ENCODE results near the gene SGPP1.
"Not testable (repeated sequence)": the region's sequence is repeated elsewhere in the genome, so short reads cannot be mapped to it uniquely, and the experiment has no call there.

The SGPP1 gene

GRCh38 chr14:63727736-63728728 lies at the start of gene SGPP1:
TSS of gene SGPP1 (minus strand) at chr14:63728065. CDS start at chr14:63727944, 121 bp downstream.
- DNase-seq (ENCODE audit: low read depth), result peak; percentile 69

DNA sequence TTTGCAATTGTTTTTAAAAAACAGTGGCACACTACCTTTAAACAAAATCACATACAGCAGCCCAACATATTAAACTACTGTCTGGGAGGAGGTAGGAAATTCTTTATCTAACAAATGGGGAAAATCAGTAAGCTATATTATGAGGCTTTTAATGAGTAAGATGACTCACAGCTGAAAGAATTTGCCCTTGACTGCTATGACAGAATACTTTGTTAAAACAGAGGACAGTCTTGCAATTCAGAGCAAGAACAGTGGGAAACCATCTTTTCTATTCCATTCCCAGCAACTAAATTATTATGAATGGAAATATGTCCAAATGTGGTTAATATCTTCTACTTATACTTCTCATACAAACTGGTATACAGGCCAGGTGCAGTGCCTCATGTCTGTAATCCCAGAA lies 49.2 kb upstream of the SGPP1 start:
- DNase-seq (ENCODE audit: low read depth), result no peak

DNA sequence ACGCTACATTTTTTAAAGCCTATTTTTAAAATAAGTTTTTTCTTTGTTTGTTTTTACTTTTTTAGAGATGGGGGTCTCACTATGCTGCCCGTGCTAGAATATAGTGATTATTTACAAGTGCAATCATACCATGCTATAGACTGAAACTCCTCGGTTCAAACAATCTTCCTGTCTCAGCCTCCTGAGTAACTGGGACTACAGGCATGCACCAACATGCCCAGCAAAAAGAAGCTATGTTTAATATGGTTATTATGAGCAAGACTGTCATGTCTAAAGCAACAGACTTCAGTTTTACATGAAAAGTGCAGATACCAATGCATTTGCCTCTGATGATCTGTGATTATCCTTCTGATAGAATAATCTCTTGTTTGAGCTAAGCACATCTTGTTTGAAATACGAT lies 45.6 kb upstream of the SGPP1 start:
- DNase-seq (ENCODE audit: low read depth), result no peak

DNA sequence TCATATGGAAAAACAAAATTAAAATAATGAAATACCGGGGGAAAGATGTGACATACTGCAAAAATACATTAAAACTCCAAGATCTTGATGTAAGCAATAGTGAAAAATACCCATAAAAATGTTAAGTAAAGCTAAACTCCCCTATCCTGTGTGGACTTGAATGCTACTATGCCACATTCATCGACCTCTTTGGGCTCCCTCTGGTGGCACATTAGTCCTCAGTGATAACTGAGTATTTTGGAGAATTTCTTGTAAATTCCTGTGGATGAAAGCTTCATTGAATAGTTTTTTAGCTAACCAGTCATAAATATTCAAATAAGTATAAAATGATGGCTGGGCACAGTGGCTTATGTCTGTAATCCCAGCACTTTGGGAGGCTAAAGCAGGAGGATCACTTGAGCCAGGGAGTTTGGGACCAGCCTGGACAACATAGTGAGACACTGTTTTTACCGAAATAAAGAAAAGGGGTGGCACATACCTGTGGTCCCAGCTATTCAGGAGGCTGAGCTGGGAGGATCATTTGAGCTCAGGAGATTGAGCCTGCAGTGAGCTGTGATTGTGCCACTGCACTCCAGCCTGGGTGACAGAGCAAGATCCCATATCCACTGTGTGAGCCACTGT lies 42.4 kb upstream of the SGPP1 start:
- DNase-seq (ENCODE audit: low read depth), result no peak

DNA sequence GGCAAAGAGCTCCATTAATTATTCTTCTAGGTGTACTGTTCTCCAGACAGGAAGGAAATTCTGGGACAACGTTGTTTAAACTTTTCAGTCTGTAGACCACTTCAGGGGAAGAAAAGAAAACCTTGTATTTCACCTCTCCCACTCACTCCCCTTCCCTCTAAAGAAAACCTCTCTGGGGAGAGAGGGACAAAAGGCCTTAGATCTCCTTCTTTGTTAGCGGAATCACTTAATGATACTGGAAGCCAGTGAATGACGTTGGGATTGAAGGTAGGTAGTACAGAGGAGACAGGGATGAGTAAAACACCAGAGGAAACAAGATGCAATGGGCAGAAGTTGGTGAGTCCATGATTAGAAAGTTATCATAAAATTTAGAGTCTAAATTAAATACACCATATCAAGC lies 38.7 kb upstream of the SGPP1 start:
- DNase-seq (ENCODE audit: low read depth), result no peak

GRCh38 chr14:63764620-63765139 lies 36.8 kb upstream of the SGPP1 start:
- no peak for DNase-seq (ENCODE audit: low read depth)

- no peak for DNase-seq (ENCODE audit: low read depth)
Measured at GRCh38 chr14:63764103-63764502, 36.2 kb upstream of the SGPP1 start.

DNA sequence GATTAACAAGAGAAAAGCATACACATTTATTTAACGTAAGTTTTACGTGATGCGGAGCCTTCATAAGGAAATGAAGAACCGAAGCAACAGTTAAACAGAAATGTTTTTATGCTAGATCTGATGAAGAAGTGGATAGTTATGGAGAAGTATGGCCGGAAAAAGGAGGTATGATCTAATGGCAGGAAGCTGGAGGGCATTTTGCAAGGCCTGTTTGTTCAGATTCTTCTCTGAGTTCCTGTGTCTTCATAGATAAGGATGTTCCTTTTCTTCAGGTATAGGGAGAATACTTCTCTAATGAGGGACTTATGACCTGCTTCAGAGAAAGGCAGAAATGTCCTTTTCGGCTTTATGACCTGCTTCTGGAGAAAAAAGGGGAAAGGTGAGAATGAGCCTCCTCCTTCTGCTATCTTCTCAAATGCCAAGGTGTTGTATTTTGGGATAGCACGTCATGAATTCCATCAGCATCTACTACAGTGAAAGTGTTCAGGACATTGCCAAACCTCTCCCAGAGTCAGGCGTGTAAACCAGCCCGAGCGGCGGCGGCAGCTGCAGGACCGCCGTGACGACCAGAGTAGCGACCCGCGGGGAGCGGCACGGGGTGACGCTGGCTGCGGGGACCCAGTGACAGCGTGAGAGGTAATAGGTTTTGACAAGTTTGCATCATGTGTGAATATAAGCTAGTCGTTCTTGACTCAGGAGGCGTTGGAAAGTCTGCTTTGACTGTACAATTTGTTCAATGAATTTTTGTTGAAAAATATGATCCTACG lies 33.7 kb upstream of the SGPP1 start:
- no peak for DNase-seq (ENCODE audit: low read depth)

GRCh38 chr14:63760014-63760413 lies 32.1 kb upstream of the SGPP1 start:
- no peak for DNase-seq (ENCODE audit: low read depth)

- no peak for DNase-seq (ENCODE audit: low read depth)
Measured at GRCh38 chr14:63759456-63759855, 31.6 kb upstream of the SGPP1 start.

- DNase-seq (ENCODE audit: low read depth), result no peak
Measured at GRCh38 chr14:63757211-63757610, 29.3 kb upstream of the SGPP1 start.

DNA sequence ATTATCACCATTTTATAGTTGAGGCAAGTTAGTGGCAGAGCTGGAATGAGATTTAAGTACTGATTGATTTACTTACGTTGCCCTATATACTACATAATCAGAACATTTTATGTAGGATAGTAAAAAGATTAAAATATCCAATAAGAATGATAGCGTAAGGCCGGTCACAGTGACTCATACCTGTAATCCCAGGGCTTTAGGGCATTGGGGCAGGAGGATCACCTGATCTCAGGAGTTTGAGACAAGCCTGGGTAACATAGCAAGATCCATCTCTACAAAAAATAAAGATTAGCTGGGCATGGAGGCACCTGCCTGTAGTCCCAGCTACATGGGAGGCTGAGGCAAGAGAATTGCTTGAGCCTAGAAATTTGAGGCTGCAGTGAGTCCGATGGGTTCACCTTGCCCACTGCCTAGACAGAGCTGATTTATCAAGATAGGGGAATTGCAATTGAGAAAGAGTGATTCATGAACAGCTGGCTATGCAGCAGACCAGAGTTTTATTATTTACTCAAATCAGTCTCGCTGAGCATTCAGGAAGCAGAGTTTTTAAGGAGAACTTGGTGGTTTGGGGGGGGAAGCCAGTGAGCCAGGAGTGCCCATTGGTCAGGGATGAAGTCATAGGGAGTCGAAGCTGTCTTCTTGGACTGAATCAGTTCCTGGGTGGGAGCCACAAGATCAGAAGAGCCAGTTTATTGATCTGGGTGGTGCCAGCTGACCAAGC lies 24.7 kb upstream of the SGPP1 start:
- no peak for DNase-seq (ENCODE audit: low read depth)

GRCh38 chr14:63751076-63751475 lies 23.2 kb upstream of the SGPP1 start:
- not testable (repeated sequence) for DNase-seq (ENCODE audit: low read depth)

DNA sequence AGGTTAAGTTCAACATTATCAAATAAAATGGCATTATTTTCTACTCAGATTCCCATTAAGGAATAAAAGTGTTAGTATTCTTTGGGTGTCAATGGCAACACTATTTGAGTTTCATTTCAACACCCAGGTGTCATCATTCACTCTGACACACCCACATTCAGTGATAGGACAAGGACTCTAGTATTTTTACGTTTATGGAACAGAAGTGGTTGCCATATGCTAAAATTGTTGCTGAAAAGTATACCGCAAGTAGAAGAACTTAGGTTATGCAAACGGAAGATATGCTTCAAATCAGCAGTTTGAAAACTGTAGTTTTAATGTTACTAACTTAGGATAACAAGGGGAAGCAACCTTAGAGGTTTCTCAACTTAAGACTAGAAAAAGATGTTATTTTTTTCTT lies 20.0 kb upstream of the SGPP1 start:
- DNase-seq (ENCODE audit: low read depth), result no peak

DNA sequence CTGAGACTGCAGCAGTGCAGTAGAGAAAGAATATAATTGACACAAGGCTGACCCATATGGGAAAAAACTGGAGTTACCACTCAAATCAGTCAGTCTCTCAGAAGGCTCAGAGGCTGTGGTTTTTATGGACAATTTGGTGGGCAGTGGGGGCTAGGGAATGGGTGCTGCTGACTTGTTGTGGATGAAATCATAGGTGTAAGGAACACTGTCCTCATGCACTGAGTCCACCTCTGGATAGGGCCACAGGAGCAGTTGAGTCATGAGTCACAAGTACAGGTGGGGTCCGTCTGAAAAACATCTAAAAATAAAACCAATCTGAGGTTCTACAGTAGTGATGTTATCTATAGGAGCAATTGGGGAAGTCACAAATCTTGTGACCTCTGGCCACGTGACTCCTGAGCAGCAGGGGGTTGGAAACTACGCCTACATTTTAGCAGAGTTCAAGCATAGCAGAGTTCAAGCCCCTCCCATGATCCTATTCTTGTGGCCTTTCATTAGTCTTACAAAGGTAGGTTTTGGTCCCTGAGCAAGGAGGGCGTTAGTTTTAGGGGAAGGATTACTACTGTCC lies 18.1 kb upstream of the SGPP1 start:
- DNase-seq (ENCODE audit: low read depth), result no peak

GRCh38 chr14:63745272-63745671 lies 17.4 kb upstream of the SGPP1 start:
- no peak for DNase-seq (ENCODE audit: low read depth)

DNA sequence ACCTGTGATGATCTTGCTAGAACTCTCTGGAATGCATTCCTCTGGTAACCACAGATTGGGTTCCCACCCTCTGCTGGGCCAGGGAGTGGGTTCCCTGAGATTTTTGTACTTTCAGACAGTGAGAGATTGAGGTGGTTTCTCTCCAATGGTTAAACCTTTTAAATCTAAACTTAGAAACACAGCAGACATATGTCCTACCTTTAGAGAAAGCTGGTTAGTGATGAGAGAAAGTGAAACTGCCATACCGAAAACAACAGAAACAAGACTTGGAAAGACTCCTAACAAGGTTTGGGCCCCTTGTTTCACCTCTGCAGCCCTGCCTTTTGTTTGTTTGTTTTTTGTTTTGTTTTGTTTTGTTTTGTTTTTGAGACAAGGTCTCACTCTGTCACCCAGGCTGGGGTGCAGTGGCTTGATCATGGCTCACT lies 9.7 kb upstream of the SGPP1 start:
- no peak for DNase-seq (ENCODE audit: low read depth)

- no peak for DNase-seq (ENCODE audit: low read depth)
Measured at GRCh38 chr14:63735720-63736119, 7.9 kb upstream of the SGPP1 start.

GRCh38 chr14:63730659-63731058 lies 2.8 kb upstream of the SGPP1 start:
- no peak for DNase-seq (ENCODE audit: low read depth)

DNA sequence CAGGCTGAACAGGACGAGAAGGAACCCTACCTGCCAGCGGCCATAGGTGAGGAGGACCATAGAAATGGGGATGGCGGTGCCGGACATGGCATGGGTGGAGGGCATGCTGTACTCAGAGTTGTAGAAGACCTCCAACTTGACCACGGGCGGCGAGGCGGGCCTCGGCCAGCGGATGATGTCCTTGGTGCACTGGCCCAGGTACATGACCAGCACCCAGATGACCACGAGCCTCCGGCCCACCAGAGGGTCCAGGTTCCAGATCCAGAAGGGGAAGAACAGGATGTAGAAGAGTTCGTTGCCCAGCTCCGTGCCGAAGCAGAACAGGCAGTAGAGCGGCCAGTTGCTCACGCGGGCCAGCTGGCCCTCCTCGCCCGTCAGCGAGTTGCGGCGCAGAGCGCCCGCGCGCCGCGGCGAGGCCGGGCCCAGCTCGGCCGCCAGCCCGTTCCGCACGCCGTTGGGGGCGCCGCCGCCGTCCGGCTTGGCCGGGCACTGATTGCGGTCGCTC lies 582 bp downstream of the SGPP1 start:
- DNase-seq (ENCODE audit: low read depth), result peak; percentile 1

DNA sequence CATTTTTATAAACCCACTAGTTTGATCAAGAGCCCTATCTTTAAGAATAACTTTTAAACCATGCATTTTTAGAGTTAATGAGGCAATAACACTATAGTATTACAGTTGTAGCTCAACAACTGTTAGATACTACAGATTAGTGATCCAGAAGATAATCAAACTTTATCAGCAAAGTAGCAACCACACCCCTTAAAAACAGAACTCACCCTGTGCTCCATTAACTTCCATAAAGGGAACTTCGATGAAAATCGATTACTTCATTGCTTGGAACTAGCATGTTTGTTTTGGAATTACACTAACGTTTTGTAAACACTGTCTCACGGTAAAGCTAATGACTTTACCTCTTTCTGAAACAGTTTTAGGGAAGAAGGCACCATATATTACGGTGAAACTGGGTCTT lies 1.4 kb downstream of the SGPP1 start:
- DNase-seq (ENCODE audit: low read depth), result no peak
